HepG2 (cell line): ENCODE measurements around the gene ZNF292. TPM values are rescaled to one million over a fixed set of nuclear protein-coding genes. Genes with fewer than 3 reads are reported as not detected.

Experiments used
- ATAC-seq: fragments of 200-7000 bp; cut with Tn5 transposase; 3 replicates; pipeline ENCODE4 v1.9.1; 2020; ENCODE audit warnings: mild to moderate bottlenecking, moderate library complexity
- BruUV-seq: library from RNA; stranded (reverse); fragments of 400-500 nt; replicated peaks from 2 replicates; lab custom pipeline; 2021; lab: Mats Ljungman, UMichigan
- CTCF ChIA-PET: fragments of 300-600 bp; formaldehyde crosslinking; extraction: SDS; loops from one replicate; lab custom pipeline; 2021; ENCODE audit warnings: low total read pairs, inconsistent platforms, low intra/inter-chr PET ratio; lab: Yijun Ruan, JAX
- POLR2A ChIA-PET: fragments of 350-600 bp; sonication (Branson Sonifier 250); formaldehyde crosslinking; loops from one replicate; lab custom pipeline; 2020; ENCODE audit warnings: antibody characterized with exemption, inconsistent platforms; lab: Yijun Ruan, JAX
- DNase-seq: peaks from one replicate; pipeline ENCODE4 v3.0.0-alpha.2; 2015; ENCODE audit warnings: low spot score
- FAIRE-seq: peaks from 3 replicates; lab custom pipeline; 2011; peaks lifted over from hg19 to GRCh38; lab: Jason Lieb, UNC
- H2AFZ ChIP-seq: one replicate; pipeline ENCODE4 v1.6.1; 2011; ENCODE audit warnings: low read length, inconsistent platforms
- H3K27ac ChIP-seq: fragments of 300-600 bp; 3 replicates; pipeline ENCODE4 v1.8.0; 2011; ENCODE audit warnings: mixed run types, mild to moderate bottlenecking, mixed read lengths, low read length, inconsistent platforms; ENCODE audit not compliant: insufficient read depth; ENCODE audit errors: extremely low read length
- H3K27me3 ChIP-seq, 2 experiments: fragments of 200-600 bp in 1 of 2; 2 replicates in 1 of 2; 3 replicates in 1 of 2; pipeline versions ENCODE4 v1.6.0 to v1.8.0; 2011; ENCODE audit warnings: low read length in 2 of 2, mild to moderate bottlenecking in 2 of 2, moderate library complexity in 2 of 2, inconsistent platforms in 1 of 2; ENCODE audit not compliant: insufficient read depth in 2 of 2, control insufficient read depth in 1 of 2
- H3K36me3 ChIP-seq, 2 experiments: fragments of 200-600 bp in 1 of 2; replicated peaks in 1 of 2; 2 replicates in 1 of 2; 3 replicates in 1 of 2; pipeline versions ENCODE4 v1.5.1 to v1.8.0; 2011; ENCODE audit warnings: low read length in 2 of 2, inconsistent platforms in 1 of 2; ENCODE audit not compliant: insufficient read depth in 2 of 2, control insufficient read depth in 1 of 2
- H3K4me1 ChIP-seq: 2 replicates; pipeline ENCODE4 v1.5.1; 2012; ENCODE audit warnings: low read length, inconsistent platforms; ENCODE audit not compliant: insufficient read depth
- H3K4me2 ChIP-seq: 2 replicates; pipeline ENCODE4 v1.6.0; 2011; ENCODE audit warnings: low read depth, low read length, inconsistent platforms
- H3K4me3 ChIP-seq, 3 experiments: fragments of 200-600 bp in 1 of 3; sonication (generic), shearing (Covaris generic) in 1 of 3; replicated peaks in 1 of 3; 2 replicates each; pipeline ENCODE4 v1.5.1; 2011 to 2016; ENCODE audit warnings: low read length in 3 of 3, inconsistent platforms in 2 of 3, low read depth in 2 of 3, mild to moderate bottlenecking in 2 of 3, control low read depth in 1 of 3, mixed read lengths in 1 of 3; ENCODE audit not compliant: insufficient read depth in 1 of 3
- H3K79me2 ChIP-seq: one replicate; pipeline ENCODE4 v1.6.1; 2011; ENCODE audit warnings: low read length, inconsistent platforms; ENCODE audit not compliant: insufficient read depth
- H3K9ac ChIP-seq: 2 replicates; pipeline ENCODE4 v1.6.0; 2011; ENCODE audit warnings: mild to moderate bottlenecking, low read depth, low read length, inconsistent platforms; ENCODE audit not compliant: insufficient read depth
- H3K9me3 ChIP-seq: 2 replicates; pipeline ENCODE4 v1.5.1; 2012; ENCODE audit warnings: mild to moderate bottlenecking, low read length
- H4K20me1 ChIP-seq: 2 replicates; pipeline ENCODE4 v1.6.0; 2011; ENCODE audit warnings: inconsistent platforms, mild to moderate bottlenecking, low read length, moderate library complexity; ENCODE audit not compliant: insufficient read depth
- FOSL2 ChIP-seq: sonication (generic); formaldehyde crosslinking; IDR thresholded peaks from 2 replicates; pipeline ENCODE4 v1.4.0; 2020; ENCODE audit warnings: missing genetic modification reagents
- HES4 ChIP-seq: sonication (generic); formaldehyde crosslinking; IDR thresholded peaks from 2 replicates; pipeline ENCODE4 v1.9.0; 2021; ENCODE audit warnings: mild to moderate bottlenecking, missing genetic modification reagents, borderline replicate concordance
- ONECUT2 ChIP-seq: sonication (generic); formaldehyde crosslinking; IDR thresholded peaks from 2 replicates; pipeline ENCODE4 v1.4.0; 2020; ENCODE audit warnings: missing genetic modification reagents
- PAWR ChIP-seq: sonication (generic); formaldehyde crosslinking; IDR thresholded peaks from 2 replicates; pipeline ENCODE4 v1.4.0; 2020; ENCODE audit warnings: missing genetic modification reagents, mild to moderate bottlenecking, borderline replicate concordance
- SP2 ChIP-seq: sonication (generic); formaldehyde crosslinking; IDR thresholded peaks from 2 replicates; pipeline ENCODE4 v1.5.1; 2020; ENCODE audit warnings: mild to moderate bottlenecking, missing genetic modification reagents
- SSRP1 ChIP-seq: IDR thresholded peaks from 2 replicates; pipeline ENCODE4 v1.6.1; 2016; ENCODE audit warnings: control low read depth
- ZEB1 ChIP-seq: IDR thresholded peaks from 2 replicates; pipeline ENCODE4 v1.6.1; 2012; ENCODE audit warnings: mild to moderate bottlenecking, low read depth, inconsistent platforms; ENCODE audit not compliant: insufficient replicate concordance
- ZNF232 ChIP-seq: sonication (generic); formaldehyde crosslinking; IDR thresholded peaks from 2 replicates; pipeline ENCODE4 v1.4.0; 2020; ENCODE audit warnings: missing genetic modification reagents, borderline replicate concordance
- ZNF7 ChIP-seq: IDR thresholded peaks from 2 replicates; pipeline ENCODE4 v1.6.1; 2016; ENCODE audit warnings: missing biosample characterization, missing genetic modification reagents
- whole genome bisulfite sequencing: methylation state at CpG from one replicate; pipeline ENCODE4 v1.1.6; 2017; ENCODE audit warnings: low lambda C conversion rate; 5-methylcytosine and 5-hydroxymethylcytosine counted together
- in situ Hi-C: cut with HindIII; loops from 2 replicates; pipeline ENCODE4 v1.10.0; 2017; ENCODE audit warnings: low pct_unique_long_range_greater_than_20kb; ENCODE audit not compliant: extremely low pct_ligation_motif_present
- intact Hi-C: fragments of 100-400 bp; cut with micrococcal nuclease; formaldehyde crosslinking; loops from one replicate; pipeline ENCODE4 v1.10.0; 2022; ENCODE audit not compliant: unreplicated experiment
- polyA plus RNA-seq, 8 experiments: library from polyadenylated mRNA; depleted of rRNA in 3 of 8; stranded (reverse) in 7 of 8; unstranded in 1 of 8; fragments of >200 nt; fragmentation: Illumina TruSeq in 4 of 8; extraction: Trizol in 4 of 8; gene quantifications; 2 replicates each; pipeline versions ENCODE4 v1.2.1 to v1.2.3, GENCODE V29; 2011 to 2016; ENCODE audit warnings: low read depth in 4 of 8, missing spikeins in 1 of 8, mixed read lengths in 1 of 8; ENCODE audit not compliant: insufficient read depth in 1 of 8
- total RNA-seq, 5 experiments: library from RNA; depleted of rRNA; stranded (reverse); fragments of >200 nt; fragmentation: Illumina TruSeq; extraction: Trizol; gene quantifications; 2 replicates each; pipeline ENCODE4 v1.2.3, GENCODE V29; 2016; ENCODE audit warnings: low read depth in 1 of 5
- TF ChIP-seq, protein P1 (sequence below): IDR thresholded peaks from 2 replicates; pipeline ENCODE4 v1.6.1; 2016
- TF ChIP-seq, protein P2 (sequence below): sonication (generic); formaldehyde crosslinking; IDR thresholded peaks from 2 replicates; pipeline ENCODE4 v1.8.0; 2022; ENCODE audit warnings: missing genetic modification reagents, mild to moderate bottlenecking, borderline replicate concordance
- TF ChIP-seq, protein P3 (sequence below): sonication (generic); IDR thresholded peaks from 2 replicates; pipeline ENCODE4 v1.6.1; 2016; ENCODE audit warnings: low read depth, borderline replicate concordance
- TF ChIP-seq, protein P4 (sequence below): sonication (generic); formaldehyde crosslinking; IDR thresholded peaks from 2 replicates; pipeline ENCODE4 v1.5.1; 2020; ENCODE audit warnings: mild to moderate bottlenecking, moderate library complexity, missing genetic modification reagents
- TF ChIP-seq, protein P5 (sequence below): IDR thresholded peaks from 2 replicates; pipeline ENCODE4 v1.6.1; 2012; ENCODE audit warnings: inconsistent platforms
- TF ChIP-seq, protein P6 (sequence below): sonication (generic); formaldehyde crosslinking; IDR thresholded peaks from 2 replicates; pipeline ENCODE4 v1.9.0; 2021; ENCODE audit warnings: missing genetic modification reagents, borderline replicate concordance

The ZNF292 gene
- total and polyA plus RNA-seq, 2 of the 13 experiments (the other 11 are each of a cell fraction or from before 2014, with no cell fraction given), result 9.9 to 12.8 TPM

DNA sequence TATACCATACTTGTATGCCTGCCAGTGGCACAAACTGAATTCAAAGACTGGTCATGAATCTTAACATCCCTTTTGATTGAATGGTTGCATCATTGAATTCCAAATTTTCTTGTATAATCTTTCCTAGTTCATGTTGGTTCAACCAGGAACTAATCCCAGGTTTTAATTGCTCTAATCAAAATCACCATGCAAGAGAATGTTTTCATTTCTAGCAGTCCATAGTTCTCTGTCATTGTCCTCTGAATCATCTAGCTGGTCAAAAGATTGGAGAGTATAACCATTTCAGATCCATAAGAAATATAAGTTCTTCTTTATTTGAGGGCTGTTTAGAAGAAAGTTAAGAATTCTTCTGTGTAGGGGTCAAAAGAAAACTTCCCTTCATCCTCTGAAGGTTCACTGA lies 57.2 kb downstream of the ZNF292 start (continued):
- TF ChIP-seq, protein P1, sequence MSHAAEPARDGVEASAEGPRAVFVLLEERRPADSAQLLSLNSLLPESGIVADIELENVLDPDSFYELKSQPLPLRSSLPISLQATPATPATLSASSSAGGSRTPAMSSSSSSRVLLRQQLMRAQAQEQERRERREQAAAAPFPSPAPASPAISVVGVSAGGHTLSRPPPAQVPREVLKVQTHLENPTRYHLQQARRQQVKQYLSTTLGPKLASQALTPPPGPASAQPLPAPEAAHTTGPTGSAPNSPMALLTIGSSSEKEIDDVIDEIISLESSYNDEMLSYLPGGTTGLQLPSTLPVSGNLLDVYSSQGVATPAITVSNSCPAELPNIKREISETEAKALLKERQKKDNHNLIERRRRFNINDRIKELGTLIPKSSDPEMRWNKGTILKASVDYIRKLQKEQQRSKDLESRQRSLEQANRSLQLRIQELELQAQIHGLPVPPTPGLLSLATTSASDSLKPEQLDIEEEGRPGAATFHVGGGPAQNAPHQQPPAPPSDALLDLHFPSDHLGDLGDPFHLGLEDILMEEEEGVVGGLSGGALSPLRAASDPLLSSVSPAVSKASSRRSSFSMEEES (CRISPR knock-in tag), result no peak
- TF ChIP-seq, protein P2, sequence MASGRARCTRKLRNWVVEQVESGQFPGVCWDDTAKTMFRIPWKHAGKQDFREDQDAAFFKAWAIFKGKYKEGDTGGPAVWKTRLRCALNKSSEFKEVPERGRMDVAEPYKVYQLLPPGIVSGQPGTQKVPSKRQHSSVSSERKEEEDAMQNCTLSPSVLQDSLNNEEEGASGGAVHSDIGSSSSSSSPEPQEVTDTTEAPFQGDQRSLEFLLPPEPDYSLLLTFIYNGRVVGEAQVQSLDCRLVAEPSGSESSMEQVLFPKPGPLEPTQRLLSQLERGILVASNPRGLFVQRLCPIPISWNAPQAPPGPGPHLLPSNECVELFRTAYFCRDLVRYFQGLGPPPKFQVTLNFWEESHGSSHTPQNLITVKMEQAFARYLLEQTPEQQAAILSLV, result no peak
- TF ChIP-seq, all 625 proteins: peak for 0

DNA sequence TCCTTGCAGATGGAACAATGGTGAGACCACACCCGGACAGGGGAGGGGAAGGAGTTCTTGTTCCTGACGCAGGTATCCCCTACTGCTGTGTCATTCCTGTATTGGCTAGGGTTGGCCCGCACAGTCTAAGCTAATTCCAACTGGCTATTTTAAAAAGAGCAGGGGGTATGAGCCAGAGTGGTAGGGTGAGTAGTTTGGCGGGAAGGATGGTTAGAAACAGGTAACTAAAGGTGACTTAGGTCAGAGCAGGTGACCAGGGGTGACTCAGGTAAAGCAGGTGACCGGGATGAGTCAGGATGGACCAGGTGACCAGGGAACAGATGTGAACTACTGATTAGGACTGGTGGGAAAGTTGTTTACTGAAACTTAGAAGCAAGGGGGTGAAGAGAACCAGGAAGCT lies 58.0 kb downstream of the ZNF292 start:
- H3K9me3 ChIP-seq, result no peaks in the 10 kb centered on the region
- no peak overlapping the region for H3K4me2 ChIP-seq
- peak; percentile 7 for DNase-seq
- no peak overlapping the region for H3K27ac ChIP-seq
- ChIA-PET POLR2A (no interaction called here), CTCF (no interaction called here)
- H3K79me2 ChIP-seq, result peaks cover 73% of the 10 kb centered on the region
- 94% methylated on average over 5 of the region's 5 CpGs for WGBS
- no peak overlapping the region for H3K9ac ChIP-seq
- peaks cover 56% of the 10 kb centered on the region for H4K20me1 ChIP-seq
- in situ Hi-C loops, result no loop called here
- H2AFZ ChIP-seq, result no peak overlapping the region
- H3K4me3 ChIP-seq, result no peak overlapping the region
- ATAC-seq, result no peak; the same call in 2 of the 3 replicates
- intact Hi-C loops, result no loop called here
- FAIRE-seq, result no peak
- peaks cover 26% of the 10 kb centered on the region for H3K4me1 ChIP-seq
- no TSS peak for BruUV-seq
- H3K27me3 ChIP-seq, result no peaks in the 10 kb centered on the region
- H3K36me3 ChIP-seq, result peaks cover 4 to 24% of the 10 kb centered on the region in 2 experiments
- TF ChIP-seq, protein P3, sequence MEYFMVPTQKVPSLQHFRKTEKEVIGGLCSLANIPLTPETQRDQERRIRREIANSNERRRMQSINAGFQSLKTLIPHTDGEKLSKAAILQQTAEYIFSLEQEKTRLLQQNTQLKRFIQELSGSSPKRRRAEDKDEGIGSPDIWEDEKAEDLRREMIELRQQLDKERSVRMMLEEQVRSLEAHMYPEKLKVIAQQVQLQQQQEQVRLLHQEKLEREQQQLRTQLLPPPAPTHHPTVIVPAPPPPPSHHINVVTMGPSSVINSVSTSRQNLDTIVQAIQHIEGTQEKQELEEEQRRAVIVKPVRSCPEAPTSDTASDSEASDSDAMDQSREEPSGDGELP, result peak; percentile 19; the same call in 1 of the 2 replicates
- TF ChIP-seq ZNF232 (no peak), SP2 (no peak), ONECUT2 (CRISPR knock-in tag) (no peak), SSRP1 (CRISPR knock-in tag) (no peak), HES4 (CRISPR knock-in tag) (no peak), ZNF7 (CRISPR knock-in tag) (no peak), PAWR (CRISPR knock-in tag) (no peak), FOSL2 (CRISPR knock-in tag) (peak; percentile 71), ZEB1 (peak; percentile 36)
- TF ChIP-seq, protein P4, sequence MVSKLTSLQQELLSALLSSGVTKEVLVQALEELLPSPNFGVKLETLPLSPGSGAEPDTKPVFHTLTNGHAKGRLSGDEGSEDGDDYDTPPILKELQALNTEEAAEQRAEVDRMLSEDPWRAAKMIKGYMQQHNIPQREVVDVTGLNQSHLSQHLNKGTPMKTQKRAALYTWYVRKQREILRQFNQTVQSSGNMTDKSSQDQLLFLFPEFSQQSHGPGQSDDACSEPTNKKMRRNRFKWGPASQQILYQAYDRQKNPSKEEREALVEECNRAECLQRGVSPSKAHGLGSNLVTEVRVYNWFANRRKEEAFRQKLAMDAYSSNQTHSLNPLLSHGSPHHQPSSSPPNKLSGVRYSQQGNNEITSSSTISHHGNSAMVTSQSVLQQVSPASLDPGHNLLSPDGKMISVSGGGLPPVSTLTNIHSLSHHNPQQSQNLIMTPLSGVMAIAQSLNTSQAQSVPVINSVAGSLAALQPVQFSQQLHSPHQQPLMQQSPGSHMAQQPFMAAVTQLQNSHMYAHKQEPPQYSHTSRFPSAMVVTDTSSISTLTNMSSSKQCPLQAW (CRISPR knock-in tag), result 0 out of 2 replicates have a peak, but pooled peaks have one; percentile 31
- TF ChIP-seq, protein P1 (CRISPR knock-in tag), result 0 out of 2 replicates have a peak, but pooled peaks have one; percentile 24
- TF ChIP-seq, protein P5, sequence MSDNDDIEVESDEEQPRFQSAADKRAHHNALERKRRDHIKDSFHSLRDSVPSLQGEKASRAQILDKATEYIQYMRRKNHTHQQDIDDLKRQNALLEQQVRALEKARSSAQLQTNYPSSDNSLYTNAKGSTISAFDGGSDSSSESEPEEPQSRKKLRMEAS, result no peak
- TF ChIP-seq, protein P6, sequence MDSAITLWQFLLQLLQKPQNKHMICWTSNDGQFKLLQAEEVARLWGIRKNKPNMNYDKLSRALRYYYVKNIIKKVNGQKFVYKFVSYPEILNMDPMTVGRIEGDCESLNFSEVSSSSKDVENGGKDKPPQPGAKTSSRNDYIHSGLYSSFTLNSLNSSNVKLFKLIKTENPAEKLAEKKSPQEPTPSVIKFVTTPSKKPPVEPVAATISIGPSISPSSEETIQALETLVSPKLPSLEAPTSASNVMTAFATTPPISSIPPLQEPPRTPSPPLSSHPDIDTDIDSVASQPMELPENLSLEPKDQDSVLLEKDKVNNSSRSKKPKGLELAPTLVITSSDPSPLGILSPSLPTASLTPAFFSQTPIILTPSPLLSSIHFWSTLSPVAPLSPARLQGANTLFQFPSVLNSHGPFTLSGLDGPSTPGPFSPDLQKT (CRISPR knock-in tag), result no peak
